Putamen (tissue), 1 donor: Measurements from ENCODE around the gene OGFOD1.
A peak's percentile ranks its signal among the peaks of the same experiment; 100 is the strongest.

Experiments used
- DNase-seq: peaks from one replicate; pipeline ENCODE4 v3.0.0-alpha.2; 2016; ENCODE audit warnings: low spot score

OGFOD1 gene

DNA sequence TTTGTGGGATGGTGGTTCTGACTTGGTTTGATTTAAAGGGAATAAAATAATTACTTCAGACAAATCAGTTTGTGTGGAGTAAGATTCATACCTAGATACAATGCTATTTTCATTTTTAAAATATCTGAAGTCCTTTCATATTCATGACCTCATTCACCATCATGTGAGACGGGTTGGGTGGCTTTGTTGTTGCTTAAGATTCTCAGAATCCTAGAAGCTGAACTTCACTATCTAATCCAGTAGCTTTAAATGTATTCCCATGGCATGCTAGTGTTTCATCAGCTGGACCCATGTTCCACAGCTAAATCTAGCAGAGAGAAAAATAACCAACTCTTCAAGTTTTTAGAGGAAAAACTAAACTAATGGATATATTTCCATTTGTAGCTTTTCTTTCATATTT is 23.3 kb upstream of the OGFOD1 start:
- no peak for DNase-seq

DNA sequence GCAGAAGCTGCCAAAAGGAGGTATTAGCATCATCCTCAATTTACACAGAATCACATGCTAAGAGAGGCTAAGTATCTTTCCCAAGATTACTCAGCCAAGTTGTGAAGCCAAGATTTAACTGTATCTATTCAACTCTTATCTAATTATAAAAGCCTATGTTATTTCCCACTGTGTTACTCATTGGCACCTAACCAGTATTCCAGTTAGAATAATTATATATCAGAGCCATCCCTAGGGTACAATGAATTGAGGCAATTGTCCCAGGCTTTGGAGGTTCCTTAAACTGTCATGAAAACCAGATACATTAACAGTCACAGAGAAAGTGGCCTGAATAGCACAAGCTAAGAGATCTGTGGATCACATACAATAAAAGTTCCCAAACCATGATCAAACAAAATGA is 15.1 kb upstream of the OGFOD1 start:
- DNase-seq: no peak

DNA sequence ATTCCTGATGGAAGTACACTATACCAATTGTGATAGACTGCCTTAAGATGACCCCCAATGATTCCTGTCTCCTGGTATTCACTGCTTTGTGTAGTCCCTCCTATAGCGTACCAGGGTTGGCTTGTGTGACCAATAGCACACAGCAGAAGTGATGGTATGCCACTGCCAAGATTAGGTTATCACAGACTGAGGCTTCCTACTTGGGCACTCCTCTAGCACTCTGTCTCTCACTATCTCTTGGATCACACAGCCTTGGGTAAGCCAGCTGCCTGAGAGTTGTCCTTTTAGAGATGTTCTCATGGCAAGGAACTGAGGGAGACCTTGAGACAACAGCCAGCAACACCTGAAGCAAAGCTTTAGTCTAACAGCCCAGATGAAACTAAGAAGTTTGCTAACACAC is 13.3 kb upstream of the OGFOD1 start:
- no peak for DNase-seq

DNA sequence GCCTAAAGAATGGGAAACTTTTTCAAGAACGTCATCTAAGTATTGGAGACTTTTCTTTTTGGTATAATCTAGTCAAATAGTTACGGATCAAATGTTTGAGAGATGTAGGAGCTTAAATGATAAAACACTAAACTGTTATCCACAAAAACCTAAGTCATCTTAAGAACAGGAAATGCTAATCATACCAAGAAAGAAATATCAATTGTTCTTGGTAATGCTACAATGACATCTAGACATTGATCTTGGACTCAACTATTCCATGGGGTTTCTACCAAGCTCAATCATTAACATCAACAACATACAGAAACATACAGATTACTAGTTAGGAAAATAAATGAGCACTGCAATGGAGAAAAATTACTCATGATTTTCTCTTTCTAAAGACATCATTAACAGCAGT is 4.1 kb upstream of the OGFOD1 start:
- no peak for DNase-seq

- no peak for DNase-seq
Observed at GRCh38 chr16:56448005-56448404, 3.3 kb upstream of the OGFOD1 start.

DNA sequence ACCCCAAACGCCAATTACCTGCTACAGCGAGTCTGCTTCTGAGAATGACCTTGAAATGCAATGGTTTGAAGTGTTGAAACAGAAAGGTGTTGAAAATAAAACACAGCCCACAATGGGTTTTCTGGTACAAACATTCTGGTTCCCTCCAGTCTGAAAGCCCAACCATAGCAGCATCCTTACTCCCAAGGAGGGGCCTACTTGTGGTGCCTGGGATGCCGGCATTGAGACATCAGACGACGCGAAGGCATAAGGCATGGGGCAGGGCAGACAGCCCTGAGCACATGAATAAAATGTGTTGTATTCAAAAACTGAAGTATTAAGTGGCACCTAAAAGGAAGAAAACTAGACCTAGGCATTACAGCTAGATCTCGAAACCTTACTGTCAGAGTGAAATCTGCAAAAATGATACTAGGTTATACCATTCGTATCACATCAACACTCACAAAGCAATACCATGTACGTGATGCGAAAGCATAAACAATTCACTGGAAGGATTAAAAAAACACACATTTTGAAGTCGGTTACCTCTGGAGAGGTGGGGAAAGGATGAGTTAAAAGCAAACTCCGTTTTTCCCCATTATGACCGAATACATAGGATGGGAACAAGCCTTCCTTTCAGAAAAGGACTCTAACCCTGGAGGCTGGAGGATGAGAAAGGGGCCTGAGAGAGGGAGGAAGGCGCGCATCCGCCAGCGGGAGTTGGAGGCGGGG is 924 bp upstream of the OGFOD1 start:
- no peak for DNase-seq

- DNase-seq: no peak
Observed at GRCh38 chr16:56451753-56452689, 667 bp downstream of the OGFOD1 start.

- no peak for DNase-seq
Observed at GRCh38 chr16:56457927-56458470, 6.6 kb downstream of the OGFOD1 start.

GRCh38 chr16:56460101-56460500 is 8.7 kb downstream of the OGFOD1 start:
- no peak for DNase-seq

DNA sequence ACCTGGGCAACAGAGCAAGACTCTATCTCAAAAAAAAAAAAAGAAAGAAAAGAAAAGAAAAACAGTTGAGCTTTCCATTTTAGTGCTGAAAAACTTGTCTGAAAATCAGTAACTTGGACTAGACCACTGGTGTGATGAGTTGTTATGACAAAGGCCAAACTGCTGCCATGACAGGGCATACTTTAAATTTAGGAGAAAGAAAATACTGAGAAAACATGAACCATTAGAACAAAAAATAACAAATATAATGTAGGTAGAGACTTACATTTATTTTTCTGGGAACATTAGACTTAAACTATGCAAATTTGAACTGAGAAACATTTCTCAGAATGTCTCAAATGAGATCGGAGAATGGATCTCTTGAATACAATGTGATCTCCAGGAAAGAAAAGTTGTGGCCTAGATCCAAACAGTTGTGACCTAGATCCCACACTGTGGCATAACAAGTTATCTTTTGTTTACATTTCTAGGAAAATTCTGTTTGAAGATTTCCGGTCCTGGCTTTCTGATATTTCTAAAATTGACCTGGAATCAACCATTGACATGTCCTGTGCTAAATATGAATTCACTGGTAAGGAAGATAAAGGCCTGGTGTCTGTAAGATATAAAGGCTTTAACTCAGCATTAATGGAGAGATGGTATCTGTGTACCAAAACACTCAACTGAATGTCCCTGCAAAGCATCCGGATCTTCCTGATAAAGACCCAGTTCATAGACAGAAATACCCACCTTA is 10.9 kb downstream of the OGFOD1 start:
- no peak for DNase-seq

DNA sequence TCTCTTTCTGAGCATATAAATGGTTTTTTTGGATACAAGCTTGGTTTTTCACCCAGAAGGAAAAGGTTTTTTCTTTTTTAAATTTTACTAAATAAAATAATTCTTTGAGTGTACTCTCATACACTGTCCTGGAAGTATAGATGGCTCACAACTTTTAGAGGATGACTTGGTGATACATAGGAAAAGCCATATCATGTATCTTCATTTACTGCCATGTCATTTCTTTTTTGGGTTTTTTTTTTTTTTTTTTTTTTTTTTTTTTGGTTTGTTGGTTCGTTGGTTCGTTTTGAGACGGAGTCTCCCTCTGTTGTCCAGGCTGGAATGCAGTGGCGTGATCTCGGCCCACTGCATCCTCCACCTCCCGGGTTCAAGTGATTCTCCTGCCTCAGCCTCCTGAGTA is 11.8 kb downstream of the OGFOD1 start:
- DNase-seq: no peak

GRCh38 chr16:56466344-56466743 is 15.0 kb downstream of the OGFOD1 start:
- no peak for DNase-seq

GRCh38 chr16:56468800-56469199 is 17.4 kb downstream of the OGFOD1 start:
- no peak for DNase-seq

DNA sequence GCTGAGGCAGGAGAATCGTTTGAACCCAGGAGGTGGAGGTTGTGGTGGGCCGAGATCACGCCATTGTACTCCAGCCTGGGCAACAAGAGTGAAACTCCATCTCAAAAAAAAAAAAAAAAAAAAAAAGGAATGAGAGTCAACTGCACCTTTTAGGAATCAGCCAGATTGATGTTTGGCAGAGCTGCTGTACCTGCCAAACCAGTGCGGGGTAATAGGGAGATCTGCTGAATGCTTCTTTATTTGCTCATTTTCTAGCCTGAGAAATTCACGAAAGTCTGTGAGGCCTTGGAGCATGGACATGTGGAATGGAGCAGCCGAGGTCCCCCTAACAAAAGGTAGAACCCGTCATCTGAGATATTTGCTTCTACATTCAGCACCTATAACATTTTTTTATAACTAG is 18.4 kb downstream of the OGFOD1 start:
- no peak for DNase-seq

GRCh38 chr16:56470232-56470631 is 18.9 kb downstream of the OGFOD1 start:
- DNase-seq: no peak

DNA sequence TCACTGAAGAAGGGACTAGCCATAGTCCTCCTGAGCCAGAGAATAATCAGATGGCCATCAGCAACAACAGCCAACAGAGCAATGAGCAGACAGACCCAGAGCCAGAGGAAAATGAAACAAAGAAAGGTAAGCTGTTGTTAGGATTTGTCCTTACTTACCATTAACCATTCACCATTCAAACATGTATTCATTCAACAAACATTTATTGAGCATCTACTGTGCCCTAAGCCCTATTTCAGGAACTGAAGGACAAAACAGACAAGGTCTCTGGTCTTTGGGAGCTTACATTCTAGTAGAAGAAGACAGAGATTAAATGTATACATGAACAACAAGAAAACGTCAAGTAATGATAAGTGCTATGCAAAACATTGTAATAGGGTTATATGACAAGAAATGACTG is 19.3 kb downstream of the OGFOD1 start:
- DNase-seq: no peak

GRCh38 chr16:56475201-56475600 is 23.8 kb downstream of the OGFOD1 start:
- DNase-seq: no peak

GRCh38 chr16:56477096-56477878 is 25.9 kb downstream of the OGFOD1 start:
- peak; percentile 63 for DNase-seq

DNA sequence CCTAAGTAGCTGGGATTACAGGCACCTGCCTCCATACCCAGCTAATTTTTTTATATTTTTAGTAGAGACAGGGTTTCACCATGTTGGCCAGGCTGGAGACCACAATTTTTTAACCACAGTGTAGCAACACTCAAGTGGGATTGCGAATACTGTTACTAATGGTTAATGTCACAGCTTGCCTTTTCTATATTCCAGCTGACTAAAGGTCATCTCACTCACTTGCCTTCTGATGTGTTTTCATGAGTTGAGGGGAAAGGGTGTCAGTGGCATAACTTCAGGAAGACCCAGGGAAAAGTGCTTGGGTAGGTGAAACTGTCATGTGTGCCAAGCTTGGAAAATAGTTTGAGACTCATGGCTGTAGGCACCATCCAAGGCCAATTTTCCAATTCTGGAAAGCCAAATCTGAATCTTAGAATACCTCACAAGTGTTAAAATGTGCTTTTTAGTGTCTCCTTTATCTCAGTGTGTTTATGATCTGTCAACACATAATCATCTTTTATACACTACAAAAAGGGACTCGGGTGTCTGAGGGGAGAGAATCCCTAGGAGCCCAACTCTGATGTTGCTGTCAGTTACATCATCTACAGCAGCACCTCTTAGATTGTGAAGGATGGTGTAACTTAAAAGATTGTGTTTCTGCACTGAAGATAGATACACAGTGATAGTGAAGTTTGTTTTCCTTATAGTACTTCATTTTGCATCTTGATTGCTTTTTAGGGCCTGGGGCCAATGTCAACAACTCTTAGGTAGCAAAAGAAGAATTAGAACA is 27.1 kb downstream of the OGFOD1 start:
- no peak for DNase-seq

DNA sequence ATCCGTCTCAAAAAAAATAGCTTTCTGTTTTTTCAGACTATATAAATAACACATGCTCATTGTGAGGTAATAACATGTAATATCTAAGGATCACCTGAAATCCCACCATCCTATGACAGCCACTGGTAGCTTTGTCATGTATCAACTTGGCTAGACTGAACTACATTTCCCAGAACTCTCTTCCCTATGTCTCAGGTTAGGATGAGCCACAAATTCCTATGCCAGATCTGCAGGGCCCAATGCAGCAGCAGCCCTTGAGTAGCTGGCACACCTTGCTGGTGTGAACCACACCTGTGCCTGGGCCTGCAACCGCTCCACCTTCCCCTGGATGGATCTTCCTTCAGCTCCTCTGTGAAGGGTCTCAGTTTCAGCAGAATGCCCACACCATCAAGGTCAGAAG is 28.1 kb downstream of the OGFOD1 start:
- DNase-seq: no peak
